ENCODE measurements around the gene IL4R. TPM values are rescaled to one million over a fixed set of nuclear protein-coding genes. Genes with fewer than 3 reads are reported as not detected.
"Not testable (repeated sequence)": the region's sequence is repeated elsewhere in the genome, so short reads cannot be mapped to it uniquely, and the experiment has no call there.

Gene IL4R
- total and polyA plus RNA-seq, 2 experiments from 2014 or later, result 38.1 to 66.1 TPM

- H3K4me3 ChIP-seq, result no peak overlapping the region
- no peak for TF ChIP-seq CTCF (IDR thresholded peaks at IDR 0.05; ENCODE audit: low read depth, low read length)
- no peaks in the 10 kb centered on the region for H3K36me3 ChIP-seq
- no peaks in the 10 kb centered on the region for H3K9me3 ChIP-seq (ENCODE audit: low read depth)
- H3K27me3 ChIP-seq, result no peaks in the 10 kb centered on the region
- no peak for DNase-seq (ENCODE audit: low read depth in 1 of 2, low spot score in 1 of 2)
- H3K4me1 ChIP-seq (ENCODE audit: low read depth), result no peaks in the 10 kb centered on the region
- no peak overlapping the region for H3K27ac ChIP-seq
Measured at GRCh38 chr16:27394516-27394915, 80.7 kb downstream of the IL4R start.

DNA sequence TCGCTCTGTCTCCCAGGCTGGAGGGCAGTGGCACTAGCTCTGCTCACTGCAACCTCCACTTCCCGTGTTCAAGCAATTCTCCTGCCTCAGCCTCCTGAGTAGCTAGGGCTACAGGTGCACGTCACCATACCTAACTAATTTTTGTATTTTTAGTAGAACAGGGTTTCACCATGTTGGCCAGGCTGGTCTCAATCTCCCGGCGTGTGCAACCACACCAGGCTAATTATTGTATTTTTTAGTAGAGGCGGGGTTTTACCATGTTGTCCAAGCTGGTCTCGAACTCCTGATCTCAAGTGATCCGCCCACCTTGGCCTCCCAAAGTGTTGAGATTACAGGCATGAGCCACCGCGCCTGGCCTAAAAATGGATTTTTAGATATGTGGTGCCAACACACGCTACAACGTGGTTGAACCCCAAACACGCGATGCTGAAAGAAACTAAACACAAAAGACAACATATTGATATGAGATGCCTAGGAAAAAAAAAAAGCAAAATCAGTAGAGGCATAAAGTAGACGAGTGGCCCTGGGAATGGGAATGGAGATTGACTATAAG lies 84.6 kb downstream of the IL4R start:
- H3K4me1 ChIP-seq (ENCODE audit: low read depth); H3K27me3 ChIP-seq; H3K36me3 ChIP-seq; H3K4me3 ChIP-seq; DNase-seq (ENCODE audit: low read depth in 1 of 2, low spot score in 1 of 2); H3K9me3 ChIP-seq (ENCODE audit: low read depth); H3K27ac ChIP-seq: not testable (repeated sequence)

- Histone ChIP-seq H3K27ac (no peak overlapping the region), H3K4me3 (no peak overlapping the region), H3K9me3 (ENCODE audit: low read depth) (no peaks in the 10 kb centered on the region), H3K36me3 (no peaks in the 10 kb centered on the region), H3K27me3 (no peaks in the 10 kb centered on the region), H3K4me1 (ENCODE audit: low read depth) (no peaks in the 10 kb centered on the region)
- no peak for DNase-seq (ENCODE audit: low read depth in 1 of 2, low spot score in 1 of 2)
- no peak for TF ChIP-seq CTCF (IDR thresholded peaks at IDR 0.05; ENCODE audit: low read depth, low read length)
Measured at GRCh38 chr16:27398894-27399853, 85.4 kb downstream of the IL4R start.

DNA sequence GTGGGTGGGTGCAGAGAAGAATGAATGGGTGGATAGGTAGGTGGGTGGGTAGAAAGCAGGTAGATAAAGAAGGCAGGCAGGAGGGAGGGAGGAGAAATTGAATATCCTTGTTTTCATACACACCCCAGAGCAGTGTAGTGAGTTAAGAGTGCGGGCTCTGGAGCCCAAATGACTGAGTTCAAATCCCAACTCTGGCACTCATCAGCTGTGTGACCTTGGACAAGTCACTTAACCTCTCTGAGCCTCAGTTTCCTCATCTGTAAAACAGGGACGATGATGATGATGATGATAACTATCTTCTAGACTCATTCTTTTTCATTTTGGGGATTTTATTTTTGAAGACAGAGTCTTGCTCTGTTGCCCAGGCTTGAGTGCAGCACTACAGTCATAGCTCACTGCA lies 86.2 kb downstream of the IL4R start:
- Histone ChIP-seq H3K4me3 (no peak overlapping the region), H3K27me3 (no peaks in the 10 kb centered on the region), H3K27ac (no peak overlapping the region), H3K4me1 (ENCODE audit: low read depth) (no peaks in the 10 kb centered on the region), H3K36me3 (no peaks in the 10 kb centered on the region), H3K9me3 (ENCODE audit: low read depth) (no peaks in the 10 kb centered on the region)
- TF ChIP-seq CTCF (IDR thresholded peaks at IDR 0.05; ENCODE audit: low read depth, low read length), result no peak
- no peak for DNase-seq (ENCODE audit: low read depth in 1 of 2, low spot score in 1 of 2)

DNA sequence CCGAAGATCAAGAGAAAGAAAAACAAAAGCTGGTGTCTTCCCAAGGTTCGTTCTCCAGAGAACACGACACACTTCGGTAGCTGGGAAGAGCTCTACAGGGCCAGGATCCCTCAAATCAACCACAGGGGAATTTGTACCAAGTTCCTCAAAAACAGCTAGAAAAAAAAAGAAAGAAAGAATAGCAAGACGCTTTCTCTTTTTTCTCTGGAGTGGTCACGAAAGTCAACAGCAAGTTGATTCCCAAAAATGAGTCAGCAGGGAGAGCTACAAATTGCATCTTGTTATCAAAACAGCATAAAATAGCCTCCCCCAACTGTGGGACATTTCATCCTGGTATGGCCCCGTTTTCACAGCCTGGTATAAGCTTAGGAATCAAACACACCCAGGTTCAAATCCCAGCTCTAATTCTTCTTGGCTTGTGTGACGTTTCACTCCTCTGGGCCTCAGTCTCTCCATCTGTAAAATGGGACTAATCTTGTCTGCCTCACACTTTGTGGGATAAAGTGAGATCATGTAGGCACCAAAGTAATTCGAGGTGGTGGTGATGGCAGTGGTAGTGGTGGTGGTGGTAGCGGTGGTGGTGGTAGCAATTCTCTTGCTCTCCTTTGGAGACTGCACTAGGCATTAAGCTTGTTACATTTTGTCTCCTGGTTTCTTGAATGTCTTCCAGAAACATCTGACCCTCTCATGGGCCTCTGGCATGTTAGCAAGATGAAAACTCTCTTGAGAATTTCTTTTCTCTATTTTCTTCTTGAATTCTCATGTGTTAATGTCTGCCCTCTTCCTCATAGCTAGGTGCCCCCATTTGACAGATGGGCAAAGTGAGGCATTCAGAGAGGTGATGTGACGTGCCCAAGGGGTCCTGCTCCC lies 87.2 kb downstream of the IL4R start:
- no peak overlapping the region for H3K4me3 ChIP-seq
- DNase-seq (ENCODE audit: low read depth in 1 of 2, low spot score in 1 of 2), result peak in 1 of 2 donors; percentile 45
- H3K27me3 ChIP-seq, result no peaks in the 10 kb centered on the region
- no peak overlapping the region for H3K27ac ChIP-seq
- H3K4me1 ChIP-seq (ENCODE audit: low read depth), result no peaks in the 10 kb centered on the region
- H3K36me3 ChIP-seq, result no peaks in the 10 kb centered on the region
- no peak for TF ChIP-seq CTCF (IDR thresholded peaks at IDR 0.05; ENCODE audit: low read depth, low read length)
- no peaks in the 10 kb centered on the region for H3K9me3 ChIP-seq (ENCODE audit: low read depth)
